SKM-1 (cell line): ENCODE results near the gene LYPD5.
"Not testable (repeated sequence)": the region's sequence is repeated elsewhere in the genome, so short reads cannot be mapped to it uniquely, and the experiment has no call there.

ENCODE experiments used
- DNase-seq: peaks from one replicate; lab custom pipeline; 2025; ENCODE audit not compliant: unreplicated experiment; lab: John Stamatoyannopoulos, UW

LYPD5 gene

DNA sequence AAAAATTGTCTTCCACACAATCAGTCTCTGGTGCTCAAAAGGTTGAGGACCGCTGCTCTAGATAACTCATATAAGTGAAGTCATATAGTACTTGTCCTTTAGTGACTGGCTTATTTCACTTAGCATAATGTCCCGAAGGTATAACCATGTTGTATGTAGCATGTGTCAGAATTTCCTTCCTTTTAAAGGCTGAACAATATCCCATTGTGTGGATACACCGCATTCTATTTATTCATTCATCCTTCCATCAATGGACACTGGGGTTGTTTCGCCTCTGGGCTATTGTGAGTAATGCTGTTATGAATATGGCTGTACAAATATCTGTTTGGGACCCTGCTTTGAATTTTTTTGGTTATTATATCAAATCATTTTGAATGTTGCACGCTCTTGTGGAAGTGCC, 4.6 kb upstream of the LYPD5 start:
- DNase-seq = no peak

DNA sequence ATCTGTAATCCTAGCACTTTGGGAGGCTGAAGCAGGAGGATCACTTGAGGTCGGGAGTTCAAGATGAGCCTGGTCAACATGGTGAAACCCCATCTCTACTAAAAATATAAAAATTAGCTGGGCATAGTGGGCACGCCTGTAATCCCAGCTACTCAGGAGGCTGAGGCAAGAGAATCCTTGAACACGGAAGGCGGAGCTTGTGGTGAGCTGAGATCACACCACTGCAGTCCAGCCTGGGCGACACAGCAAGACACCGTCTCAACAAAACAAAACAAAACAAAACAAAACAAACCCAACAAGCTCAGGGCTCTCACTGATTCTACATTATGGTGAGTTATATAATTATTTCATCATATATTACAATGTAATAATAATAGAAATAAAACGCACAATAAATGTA, 4.2 kb upstream of the LYPD5 start:
- DNase-seq = not testable (repeated sequence)

DNA sequence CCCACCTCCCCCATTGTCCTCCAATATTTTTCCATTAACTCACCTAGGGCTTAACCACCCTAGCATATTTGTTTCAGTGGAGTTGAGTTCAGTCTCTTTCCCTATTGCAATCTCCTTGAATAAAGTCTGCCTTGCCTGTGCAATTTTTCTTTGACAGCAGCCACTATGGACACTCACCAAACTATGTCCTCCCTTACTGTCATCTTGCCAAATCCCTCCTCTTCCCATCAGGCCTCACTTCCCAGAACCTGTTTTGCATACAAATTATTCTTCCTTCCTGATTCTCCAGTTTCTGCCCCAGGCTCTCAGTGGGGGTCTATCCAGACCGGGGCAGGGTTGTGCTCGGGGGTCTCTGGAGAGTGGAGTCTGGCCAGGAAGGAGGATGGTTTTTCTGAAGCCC, 2.2 kb upstream of the LYPD5 start:
- DNase-seq = no peak

DNA sequence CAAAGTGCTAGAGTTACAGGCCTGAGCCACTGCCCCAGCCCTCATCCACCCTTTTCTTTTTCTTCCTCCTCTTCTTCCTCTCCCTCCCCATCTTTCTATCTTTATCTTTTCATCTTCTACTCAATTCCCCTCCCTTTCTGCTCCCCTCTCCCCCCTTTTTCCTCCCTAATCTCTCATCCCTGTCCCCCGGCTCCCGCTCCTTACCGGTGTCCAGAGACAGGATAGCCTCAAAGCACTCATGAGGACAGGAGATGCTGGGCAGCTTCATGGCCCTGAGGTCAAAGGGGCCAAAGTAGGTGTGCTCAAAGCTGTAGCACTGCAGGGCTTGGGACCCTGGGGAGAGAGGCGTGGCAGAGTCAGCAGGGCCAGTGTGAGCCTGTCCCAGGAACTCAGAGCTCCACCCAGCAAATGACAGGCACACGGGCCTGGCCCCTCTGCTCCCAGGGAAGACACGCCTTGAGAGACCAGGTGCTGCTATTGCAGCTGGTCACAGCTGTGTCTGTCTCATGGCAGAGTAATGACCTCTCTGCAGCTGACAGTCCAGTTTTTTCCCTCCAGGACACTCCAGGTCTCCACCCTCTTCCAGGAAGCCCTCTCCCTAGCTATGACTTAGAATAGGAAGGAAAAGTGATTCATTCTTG, 2.6 kb downstream of the LYPD5 start:
- no peak for DNase-seq

DNA sequence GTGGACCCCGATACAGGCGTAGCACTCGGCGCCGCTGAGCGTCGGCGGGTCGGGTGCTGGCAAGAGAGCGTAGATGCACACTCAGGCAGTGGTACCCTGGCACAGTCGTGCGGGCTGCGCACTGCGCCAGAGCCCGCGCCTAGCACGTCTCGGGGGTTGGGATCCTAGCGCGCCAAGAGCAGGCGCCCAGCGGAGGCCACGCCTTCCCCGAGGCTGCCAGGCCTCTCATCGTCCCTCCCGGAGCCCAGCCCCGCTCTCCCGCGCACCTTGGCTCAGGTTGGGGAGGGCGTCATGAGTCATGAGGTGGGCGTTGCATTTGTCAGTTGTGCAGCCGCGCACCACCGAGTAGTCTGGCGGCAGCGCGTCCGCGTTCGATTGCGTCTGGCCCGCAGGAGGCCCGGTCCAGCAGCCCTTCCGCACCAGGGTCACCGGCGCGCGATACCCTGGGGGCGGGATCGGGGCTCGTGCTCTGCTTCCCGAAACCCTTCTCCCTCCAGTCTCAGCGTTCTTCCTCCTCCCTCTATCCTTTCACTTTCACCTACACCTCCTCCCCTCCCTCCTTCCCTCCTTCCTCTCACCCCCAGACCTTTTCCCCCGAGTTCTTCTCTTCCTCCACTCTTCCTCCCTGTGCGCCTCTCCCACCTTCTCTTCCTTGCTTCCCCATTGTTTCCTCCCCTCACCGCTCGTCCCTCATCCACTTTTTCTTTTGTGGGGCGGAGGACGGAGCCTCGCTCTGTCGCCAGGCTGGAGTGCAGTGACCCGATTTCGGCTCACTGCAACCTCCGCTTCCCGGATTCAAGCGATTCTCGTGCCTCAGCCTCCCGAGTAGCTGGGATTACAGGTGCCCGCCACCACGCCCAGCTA, 3.5 kb downstream of the LYPD5 start:
- DNase-seq = no peak

DNA sequence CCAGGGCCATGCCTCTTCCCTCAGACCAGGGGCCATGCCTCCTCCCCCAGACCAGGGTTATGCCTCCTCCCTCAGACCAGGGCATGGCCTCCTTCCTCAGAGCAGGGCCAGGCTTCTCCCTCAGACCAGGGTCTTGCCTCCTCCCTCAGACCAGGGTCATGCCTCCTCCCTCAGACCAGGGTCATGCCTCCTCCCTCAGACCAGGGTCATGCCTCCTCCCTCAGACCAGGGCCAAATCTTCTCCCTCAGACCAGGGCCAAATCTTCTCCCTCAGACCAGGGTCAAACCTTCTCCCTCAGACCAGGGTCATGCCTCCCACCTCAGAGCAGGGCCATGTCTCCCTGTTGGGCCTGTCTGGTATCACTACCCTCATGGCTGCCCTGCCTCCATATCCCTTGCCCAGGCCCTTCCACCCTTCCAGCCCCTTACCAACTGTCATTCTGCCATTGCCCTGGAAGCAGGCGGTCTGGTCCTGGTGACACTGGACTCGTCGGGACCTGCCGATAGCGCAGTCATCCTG, 4.2 kb downstream of the LYPD5 start:
- DNase-seq = no peak

DNA sequence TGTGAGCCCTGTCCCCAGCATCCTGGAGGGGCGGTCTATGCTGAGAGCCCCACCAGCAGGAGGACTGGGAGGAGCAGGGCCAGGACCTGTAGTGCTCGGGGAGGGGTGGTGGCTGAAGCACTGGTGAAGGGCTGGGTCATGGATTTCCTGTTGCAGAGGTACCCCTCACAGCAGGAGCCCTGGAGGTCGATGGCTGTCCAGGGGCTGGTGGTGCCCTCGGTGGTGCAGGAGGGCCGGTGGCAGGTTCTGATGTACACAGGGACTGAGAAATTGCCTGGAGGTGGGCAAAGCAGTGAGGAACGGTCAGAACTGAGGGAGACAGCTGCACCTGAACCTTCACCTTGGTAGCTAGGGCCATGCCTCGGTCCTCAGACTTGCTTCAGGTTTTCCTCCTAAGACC, 4.7 kb downstream of the LYPD5 start:
- DNase-seq = no peak

DNA sequence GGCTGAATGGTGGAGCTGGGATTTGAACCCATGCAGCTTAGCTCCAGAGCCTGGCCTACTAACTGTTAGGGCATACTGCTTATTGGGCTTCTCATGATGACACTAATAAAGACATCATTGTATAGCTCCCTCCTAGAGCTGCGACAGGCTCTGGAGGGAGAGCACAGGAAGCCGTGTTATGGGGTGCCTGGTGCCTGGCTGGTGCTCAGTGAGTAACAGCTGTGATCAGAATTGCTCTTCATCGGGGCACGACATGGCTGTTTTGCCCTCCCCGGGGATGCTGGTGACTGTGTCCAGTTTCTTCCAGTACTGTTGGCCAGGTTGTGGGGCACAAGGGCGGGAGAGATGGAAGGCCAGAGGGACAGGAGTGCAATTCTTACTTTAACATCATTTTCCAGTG, 5.1 kb downstream of the LYPD5 start:
- DNase-seq = no peak

DNA sequence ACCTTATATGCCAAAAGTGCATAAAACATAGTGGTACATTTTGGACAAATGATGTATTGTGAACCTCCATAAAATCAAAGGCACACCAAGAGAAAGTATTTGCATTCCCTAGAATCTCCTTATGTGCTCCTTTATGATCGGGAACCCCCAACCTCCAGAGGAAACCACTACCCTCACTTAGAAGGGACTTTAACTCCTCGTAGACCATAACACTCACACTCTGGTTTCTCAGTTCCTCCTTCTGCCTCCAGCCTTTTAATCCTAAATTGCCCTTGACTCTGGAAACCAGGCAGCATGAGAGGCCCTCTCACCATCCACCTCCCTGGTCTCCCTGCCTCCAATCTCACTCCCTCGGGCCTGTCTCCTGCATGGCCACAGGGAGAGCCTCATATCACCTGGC, 11.7 kb downstream of the LYPD5 start:
- no peak for DNase-seq

DNA sequence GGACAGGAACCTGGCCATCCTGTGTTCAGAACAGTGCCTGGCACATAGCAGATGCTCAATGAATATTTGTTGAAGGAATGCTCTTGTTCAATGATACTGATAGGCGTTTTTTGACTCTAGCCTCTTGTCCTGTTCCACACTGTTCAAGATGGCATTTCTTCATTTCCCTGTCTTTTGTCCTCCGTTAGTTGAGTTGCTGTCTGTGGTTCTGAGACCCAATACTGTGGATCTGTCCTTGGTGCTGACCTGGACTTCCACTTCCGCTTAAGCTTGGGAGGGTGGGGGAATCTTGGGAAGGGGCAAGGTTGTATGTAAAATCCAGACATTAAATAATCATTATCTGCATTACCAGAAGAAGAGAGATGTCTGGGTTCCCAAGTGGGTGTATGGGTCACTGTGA, 13.2 kb downstream of the LYPD5 start:
- DNase-seq = no peak

DNA sequence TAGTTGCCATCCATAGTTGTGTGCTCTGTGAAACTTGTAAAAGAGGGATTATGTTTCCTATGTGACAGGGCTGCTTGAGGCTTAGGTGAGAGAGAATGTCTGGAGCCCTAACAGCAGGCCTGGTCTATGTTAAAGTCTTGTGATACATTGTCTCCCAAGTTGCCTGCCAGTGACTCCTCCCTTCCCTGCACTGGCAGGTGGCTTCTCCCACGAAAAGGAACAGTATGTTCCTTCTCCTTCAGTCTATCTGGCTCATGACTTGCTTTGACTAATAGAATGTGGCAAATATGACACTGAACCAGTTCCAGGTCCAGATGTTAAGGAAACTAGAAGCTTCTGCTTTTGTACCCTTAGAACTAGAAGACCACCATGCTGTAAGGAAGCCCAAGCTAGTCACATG, 15.6 kb downstream of the LYPD5 start:
- no peak for DNase-seq

DNA sequence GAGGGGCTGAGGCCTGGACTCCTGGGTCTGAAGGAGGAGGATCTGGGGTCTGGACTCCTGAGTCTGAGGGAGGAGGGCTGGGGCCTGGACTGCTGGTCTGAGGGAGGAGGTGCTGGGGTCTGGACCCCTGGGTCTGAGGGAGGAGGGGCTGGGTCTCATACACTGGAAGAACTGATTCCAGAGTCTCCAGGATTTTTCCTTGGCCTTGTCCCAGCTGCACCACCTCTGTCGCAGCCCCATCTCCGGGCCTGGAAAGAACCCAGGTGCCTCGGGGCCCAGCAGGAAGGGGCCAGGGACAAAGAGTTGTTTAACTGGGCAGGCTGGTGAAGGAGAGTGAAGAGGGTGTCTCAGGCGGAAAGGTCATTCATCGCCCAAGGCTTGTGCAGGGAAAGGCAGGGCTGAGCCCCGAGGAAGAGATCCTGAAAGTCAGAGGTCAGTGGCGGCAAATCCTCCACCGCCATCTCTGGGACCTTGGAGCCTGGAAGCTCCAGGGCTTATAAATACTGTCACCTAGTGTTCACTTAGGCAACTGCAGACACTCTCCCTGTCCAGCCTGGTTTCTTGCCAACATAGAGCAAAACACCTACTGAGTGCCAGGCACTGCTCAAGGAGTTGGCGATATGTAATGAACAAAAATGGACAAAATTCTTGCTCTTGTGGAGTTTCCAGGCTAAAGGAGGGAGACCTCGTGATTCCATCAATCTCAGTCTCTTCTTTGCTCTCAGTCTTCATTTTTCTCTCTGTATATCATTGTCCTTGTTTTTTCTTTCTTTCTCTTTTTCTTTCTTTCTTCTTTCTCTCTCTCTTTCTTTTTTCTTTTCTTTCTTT, 17.1 kb downstream of the LYPD5 start:
- DNase-seq = peak; percentile 50

DNA sequence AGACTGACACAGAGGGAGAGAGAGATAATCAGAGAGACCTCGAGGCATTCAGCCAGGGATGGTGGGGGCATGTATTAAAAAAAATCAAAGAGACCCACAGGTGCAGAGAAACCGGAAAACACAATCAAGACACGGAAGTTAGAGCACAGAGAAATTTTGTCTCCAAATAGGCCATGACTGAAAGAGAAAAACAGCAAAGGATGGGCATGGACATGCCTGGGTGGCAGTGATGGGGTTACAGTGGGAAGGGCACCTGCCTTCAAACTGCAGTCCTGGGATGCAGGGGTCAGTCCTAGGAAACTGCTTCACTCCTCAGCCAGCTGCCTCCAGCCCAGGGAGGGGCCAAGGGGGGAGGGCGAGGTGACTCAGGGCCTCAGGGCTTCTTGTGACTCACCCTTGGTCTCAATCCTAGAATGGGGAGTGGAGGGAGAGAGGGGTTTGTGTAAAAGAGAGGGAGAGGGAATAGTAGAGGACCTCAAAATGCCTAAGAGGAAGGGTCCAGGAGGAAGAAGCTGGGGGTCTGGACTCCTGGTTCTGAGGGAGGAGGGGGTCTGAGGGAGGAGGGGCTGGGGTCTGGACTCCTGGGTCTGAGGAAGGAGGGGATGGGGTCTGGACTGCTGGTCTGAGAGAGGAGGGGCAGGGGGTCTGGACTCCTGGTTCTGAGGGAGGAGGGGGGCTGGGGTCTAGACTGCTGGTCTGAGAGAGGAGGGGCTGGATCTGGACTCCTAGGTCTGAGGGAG, 17.8 kb downstream of the LYPD5 start:
- DNase-seq = no peak

DNA sequence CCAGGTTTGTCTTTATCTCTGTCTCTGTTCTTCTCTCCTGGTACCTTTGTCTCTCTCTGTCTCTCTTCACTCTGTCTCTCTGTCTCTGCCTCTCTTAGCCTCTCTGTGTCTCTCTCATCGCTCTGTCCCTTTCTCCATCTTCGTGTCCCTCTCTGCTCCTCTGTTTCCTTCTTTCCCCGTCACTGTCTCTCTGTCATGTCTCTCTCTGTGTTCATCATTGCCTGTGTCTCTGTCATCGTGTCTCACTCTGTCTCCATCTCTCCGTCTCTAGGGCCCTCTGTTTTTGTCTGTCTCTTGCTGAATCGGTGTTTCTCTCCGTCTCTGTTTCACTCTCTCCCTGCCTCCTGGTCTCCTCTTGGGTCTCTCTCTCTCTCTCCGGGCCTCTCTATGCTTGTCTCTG, 18.6 kb downstream of the LYPD5 start:
- no peak for DNase-seq

DNA sequence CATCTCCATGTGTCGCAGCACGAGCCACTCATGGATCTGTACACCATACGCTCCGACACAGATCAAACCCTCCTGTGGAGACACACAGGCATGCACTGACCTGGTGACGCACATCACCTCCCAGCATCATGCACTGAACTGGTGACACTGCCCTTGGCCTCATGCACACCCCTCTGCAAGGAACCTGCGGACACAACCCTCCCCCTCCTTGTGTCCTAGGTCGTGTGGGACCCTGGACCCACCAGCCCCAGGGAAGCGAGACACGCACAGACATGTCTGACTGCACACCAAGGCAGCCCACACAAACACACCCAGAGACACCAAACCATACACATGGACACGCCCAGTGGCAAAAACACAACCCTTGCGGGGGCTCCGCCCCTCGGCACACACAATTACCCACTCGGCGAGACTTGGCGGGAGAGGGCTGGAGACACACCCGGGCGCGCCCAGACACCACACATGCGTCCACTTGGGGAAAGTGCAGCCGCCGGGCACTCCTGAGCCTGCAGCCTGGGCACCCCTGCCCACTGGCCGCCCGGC, 19.5 kb downstream of the LYPD5 start:
- DNase-seq = no peak

DNA sequence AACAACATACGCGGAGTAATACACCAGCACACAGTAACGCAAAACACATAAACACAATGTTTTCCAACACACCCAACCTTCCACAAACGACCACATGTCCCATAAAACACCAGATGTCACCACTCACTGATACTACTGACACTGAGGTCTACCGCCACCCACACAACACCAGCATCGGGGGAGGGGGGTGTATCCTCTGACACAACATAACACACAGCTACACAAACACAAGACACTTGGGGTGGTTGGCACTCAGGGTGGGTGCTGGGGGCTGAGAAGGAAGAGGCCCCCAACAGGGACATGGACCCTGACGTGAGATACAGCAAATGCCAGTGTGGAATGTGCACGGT, 20.0 kb downstream of the LYPD5 start:
- DNase-seq = no peak

DNA sequence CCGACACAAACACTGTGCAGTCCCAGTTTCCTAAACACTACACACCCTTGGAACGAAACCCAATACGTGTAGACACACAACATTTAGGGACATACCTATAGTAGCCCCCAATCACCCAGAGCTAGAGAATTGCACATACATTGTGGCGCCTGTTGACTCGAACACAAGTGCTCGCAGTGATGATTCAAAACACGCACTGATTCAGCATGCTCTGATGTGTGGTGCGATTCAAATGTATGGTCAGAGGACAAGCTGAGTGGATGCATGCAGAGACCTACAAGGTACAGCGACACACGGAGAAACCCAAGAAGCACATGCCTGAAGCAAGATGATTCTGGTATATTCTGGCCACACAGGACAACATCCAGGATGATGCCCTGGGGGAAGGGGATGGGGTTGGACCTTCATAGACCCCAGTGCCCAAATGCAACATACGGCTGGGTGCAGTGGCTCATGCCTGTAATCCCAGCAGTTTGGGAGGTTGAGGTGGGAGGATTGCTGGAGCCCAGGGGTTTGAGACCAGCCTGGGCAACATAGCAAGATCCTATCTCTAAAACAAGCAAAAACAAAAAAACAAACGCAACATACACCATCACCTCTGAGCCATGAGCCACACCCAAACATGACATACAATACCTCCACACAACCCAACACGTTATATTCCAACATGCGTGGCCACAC, 20.5 kb downstream of the LYPD5 start:
- DNase-seq = no peak

DNA sequence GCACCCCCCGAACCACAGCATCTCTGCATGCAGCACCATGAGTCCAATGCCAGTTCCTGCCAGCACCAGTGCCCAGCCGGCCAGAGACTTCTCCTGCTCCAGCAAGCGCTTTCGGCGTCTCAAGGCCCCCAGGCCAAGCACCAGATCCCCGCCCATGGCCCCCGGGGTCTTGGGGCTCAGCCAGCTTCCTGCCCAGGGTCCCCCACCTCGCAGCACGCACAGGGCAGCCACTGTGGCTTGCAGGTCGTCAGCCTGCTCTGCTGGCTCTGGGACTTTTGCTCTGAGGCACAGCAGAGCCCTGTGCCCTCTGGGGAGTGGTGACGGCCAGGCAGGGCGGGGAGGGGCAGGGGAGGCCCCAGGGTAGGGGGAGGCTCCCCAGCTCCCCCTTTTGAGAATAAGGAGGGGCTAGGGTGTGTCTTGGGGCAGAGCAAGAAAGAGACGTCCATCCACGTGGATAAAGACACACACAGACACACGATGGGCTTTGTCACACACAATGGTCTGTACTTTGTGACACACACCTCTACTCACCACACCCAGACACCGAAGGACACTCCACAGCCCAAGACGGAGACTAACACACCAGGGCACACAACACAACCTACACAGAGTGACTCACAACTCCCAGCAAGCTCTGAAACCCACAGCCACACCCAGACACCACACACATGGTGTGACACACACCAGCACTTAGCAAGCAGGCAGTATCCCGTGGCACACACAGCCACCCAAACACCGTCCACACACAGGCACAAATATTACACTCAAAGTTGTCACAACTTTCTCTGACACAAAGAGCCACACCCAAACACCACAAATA, 21.3 kb downstream of the LYPD5 start, which contains the start of gene KCNN4:
KCNN4 (minus strand) TSS at position 268 of the 820 bp plus-strand sequence; CDS start at position 156, 112 bp downstream.
- DNase-seq = no peak

DNA sequence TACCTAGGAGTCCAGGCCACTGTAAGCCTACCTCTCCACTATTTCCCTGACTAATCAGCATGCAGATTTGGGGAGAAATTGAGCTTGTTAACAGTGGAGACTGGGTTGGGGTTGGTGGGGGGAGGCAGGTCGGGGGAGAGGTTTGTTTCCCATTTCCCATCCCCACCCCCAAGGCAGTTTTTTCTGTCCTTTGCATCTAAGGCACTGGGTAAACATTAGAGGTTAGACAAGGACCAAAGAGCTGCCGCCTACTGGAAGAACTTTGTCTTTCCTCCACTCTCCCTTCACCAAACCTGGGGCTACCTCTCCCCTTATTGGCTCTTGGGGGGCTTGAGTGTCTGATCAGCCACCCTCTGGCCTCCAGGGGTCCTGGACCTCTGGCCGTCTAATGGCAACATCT, 22.4 kb downstream of the LYPD5 start:
- no peak for DNase-seq
